H1 (cell line): Measurements from ENCODE around the gene PROCR. TPM values are rescaled to one million over a fixed set of nuclear protein-coding genes. Genes with fewer than 3 reads are reported as not detected.

ENCODE experiments used
- TAF1 ChIP-seq: IDR thresholded peaks from 2 replicates; pipeline ENCODE4 v1.6.1; 2011; ENCODE audit warnings: mild to moderate bottlenecking, low read depth, low read length
- polyA plus RNA-seq, 7 experiments: library from polyadenylated mRNA; depleted of rRNA in 3 of 7; stranded (reverse) in 5 of 7; unstranded in 2 of 7; fragments of >200 nt in 5 of 7; fragments of 200-250 nt in 2 of 7; gene quantifications; 1 replicate in 5 of 7; 2 replicates in 1 of 7; 4 replicates in 1 of 7; pipeline versions ENCODE4 v1.2.1 to v1.2.3, GENCODE V29; 2011 to 2013; ENCODE audit warnings: missing spikeins in 2 of 7, mixed read lengths in 2 of 7
- total RNA-seq: library from RNA; stranded (reverse); fragmentation: NEBNext Ultra II Directional; extraction: Animal tissue kit (Norgen Biotek cat#: 25700); gene quantifications from 2 replicates; pipeline ENCODE4 v1.2.1, GENCODE V29; 2021
- TF ChIP-seq, protein P1 (sequence below): IDR thresholded peaks from 2 replicates; pipeline ENCODE4 v1.6.1; 2012; ENCODE audit warnings: low read length, inconsistent platforms

The PROCR gene
- total and polyA plus RNA-seq, 2 of the 8 experiments (the other 6 are each of a cell fraction or from before 2014, with no cell fraction given): 21.3 to 42.9 TPM

GRCh38 chr20:35216541-35216940, 44.7 kb downstream of the PROCR start (continued):
- TF ChIP-seq, protein P1, sequence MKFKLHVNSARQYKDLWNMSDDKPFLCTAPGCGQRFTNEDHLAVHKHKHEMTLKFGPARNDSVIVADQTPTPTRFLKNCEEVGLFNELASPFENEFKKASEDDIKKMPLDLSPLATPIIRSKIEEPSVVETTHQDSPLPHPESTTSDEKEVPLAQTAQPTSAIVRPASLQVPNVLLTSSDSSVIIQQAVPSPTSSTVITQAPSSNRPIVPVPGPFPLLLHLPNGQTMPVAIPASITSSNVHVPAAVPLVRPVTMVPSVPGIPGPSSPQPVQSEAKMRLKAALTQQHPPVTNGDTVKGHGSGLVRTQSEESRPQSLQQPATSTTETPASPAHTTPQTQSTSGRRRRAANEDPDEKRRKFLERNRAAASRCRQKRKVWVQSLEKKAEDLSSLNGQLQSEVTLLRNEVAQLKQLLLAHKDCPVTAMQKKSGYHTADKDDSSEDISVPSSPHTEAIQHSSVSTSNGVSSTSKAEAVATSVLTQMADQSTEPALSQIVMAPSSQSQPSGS: no peak
- no peak for TF ChIP-seq TAF1
